GF-D8 (cell line): ENCODE data around the gene LTBP3.

Source experiments
- DNase-seq: peaks from one replicate; lab custom pipeline; 2025; lab: John Stamatoyannopoulos, UW

The LTBP3 gene

DNA sequence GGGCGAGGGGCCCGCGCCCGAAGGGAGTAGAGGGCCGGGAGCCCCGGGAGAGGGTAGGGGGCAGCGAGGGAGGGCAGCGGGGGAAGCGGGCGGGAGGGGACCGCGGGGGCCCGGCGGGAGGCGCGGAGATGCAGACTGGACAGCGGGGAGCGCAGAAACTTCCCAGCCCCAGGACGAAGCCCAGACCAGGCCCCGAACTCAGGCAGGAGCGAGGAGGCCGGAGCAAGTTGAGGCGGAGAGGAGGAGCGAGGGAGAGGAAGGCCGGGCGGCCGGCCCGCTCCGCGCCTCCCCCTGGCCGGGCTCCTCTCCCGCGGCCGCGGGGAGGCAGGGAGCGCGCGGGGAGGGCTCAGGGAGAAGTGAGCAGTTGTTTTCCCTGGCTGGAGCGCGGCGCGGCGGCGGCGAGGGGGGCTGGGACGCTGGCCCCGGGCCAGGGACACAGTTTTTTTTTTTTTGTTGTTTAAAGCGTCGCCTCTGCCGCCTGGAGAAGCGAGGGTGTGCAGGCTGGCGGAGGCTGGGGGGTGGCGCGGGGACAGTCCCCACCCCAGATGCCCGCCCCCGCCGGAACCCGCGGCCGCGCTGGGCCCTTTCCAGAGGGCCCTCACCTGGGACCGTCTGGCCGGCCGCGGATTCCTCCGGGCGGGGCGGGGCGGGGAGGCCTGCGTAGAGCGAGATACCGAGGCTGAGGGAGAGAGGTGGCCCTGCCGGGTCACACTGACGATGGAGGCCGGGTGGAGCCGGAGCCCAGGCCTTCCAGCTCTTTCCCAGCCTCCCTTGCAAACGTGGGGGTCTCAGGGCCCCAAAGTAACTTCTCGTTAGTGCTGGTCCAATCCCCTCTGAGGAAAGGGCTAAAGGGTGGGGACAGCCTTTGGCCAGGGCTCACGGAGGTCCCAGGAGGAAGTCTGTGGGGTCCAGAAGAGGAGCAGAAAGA, at the start of gene LTBP3:
Gene LTBP3, minus strand, starts transcription at position 358 of the 928 bp plus-strand sequence. CDS start 400 bp downstream, outside the sequence.
- no peak for DNase-seq

DNA sequence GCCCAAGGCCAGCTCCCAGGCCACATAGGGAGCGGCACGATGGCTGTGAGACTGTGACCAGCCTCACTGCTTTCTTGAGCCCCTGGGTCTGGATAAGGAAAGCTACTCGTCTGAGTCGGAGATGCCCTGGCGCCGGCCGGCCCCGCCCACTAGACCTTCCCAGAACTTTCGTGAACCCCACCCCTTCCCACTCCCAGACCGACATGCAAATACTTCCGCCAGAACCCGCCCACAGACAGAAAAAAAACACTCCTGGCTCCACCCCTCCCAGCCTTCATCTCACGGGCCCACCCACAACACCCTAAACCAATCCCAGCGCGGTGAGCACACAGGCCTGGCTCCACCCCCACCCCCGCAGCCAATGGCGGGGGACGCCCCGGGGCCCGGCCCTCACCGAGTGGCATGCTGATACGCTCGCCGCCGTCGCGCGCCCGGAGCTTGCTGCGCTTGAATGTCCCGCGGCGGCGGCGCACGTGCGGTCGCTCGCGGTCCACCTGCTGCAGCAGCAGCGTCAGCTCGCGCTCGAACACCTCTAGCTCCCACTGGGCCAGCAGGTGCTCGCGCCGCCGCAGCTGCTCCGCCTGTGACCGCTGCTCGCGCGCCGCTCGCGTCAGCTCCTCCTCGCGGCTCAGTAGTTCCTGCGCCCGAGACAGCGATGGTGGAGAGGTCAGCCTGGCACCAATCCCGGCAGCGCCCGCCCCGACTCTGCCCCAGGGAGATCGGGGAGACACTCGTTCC, 48.9 kb upstream of the LTBP3 start:
- no peak for DNase-seq

DNA sequence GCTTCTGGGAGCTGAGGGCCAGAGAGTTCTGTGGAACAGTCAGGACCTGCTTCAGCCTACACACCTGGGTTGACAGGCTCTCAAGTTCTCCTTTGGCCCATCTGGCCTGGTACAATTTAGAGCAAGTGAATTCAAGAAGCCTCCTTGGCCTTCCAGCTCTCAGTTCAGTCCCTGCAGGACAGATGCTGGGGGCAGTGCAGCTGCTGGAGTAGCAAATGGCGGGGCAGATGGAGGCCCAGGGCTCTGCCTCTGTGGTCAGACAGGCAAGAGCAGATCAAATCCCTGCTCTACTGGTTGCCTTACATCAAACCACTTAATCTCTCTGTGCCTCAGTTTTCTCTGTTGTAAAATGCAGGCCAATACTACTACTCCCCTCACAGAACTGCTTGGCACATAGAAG, 46.1 kb upstream of the LTBP3 start:
- DNase-seq = no peak

DNA sequence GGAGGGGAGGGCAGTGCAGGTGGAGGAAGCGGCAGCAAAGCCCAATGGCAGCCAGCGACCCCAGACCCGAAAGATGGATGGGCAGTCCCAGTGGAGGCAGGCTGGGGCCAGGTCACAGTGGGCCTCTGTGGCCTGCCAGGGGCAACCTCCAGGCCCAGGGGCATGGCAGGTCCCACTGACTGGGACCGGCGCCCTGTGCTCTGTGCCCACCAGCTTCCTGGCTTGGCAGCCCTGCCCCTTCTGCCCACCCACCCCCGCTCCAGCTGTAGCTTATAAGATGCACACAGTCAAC, 41.7 kb upstream of the LTBP3 start:
- DNase-seq = no peak

- DNase-seq = no peak
Observed at GRCh38 chr11:65599216-65599954, 41.2 kb upstream of the LTBP3 start.

- DNase-seq = no peak
Observed at GRCh38 chr11:65598258-65598699, 40.1 kb upstream of the LTBP3 start.

DNA sequence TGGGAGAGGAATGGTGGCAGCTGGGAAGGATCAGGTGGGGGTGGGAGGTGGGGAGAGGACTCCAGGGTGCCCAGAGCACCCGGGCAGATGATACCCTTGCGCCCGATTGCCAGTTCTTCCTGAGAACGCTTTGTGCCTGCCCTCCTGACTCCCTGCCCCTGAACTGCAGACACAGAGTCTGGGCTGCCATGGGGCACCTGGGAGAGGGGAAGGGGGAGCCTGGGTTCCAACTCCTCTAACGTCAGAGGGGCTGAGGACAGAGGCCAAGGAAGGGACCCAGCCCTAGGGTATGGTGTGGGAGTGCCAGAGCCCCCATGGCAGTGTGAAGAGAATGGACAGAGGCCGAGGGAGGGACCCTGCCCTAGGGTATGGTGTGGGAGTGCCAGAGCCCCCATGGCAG, 38.4 kb upstream of the LTBP3 start:
- no peak for DNase-seq

DNA sequence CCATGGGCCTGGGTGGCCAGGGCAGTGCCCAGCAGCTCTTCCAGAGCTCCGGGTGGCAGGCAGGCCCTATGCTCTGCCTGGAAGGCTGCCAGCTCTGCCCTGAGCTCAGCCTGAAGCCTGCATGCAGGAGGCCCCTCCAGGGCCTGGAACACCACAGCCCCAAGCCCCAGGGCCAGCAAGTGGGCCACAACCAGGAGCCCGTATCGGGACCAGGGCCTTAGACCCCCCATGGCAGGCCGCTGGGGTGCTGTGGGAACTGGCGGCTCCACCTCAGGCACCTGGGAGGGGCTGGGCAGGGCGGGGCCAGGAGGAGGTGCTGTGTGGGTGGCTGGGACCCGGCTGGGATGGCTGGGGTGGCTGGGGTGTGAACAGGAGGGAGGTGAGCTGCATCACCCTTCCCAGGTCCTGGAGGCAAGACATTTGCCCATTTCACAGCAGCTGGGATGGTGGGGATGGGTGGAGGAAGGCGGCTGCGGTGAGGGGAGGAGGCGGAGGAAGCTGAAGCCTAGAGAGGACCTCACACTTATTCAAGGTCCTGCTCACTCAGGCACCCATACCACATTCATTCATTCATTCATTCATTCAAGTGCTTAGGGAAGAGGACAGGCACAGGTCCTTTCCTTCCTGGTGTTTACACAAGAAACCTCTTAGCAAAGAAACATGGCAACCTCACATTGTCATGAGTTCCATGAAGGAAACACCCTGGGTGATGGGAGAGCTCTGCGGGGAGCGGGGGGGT, 37.6 kb upstream of the LTBP3 start, which contains the start of gene KCNK7:
Gene KCNK7, minus strand, starts transcription at position 258 of the 739 bp plus-strand sequence. Its CDS starts 28 bp downstream, at position 230.
- DNase-seq = no peak

- no peak for DNase-seq
Observed at GRCh38 chr11:65595131-65595530, 37.0 kb upstream of the LTBP3 start.

- no peak for DNase-seq
Observed at GRCh38 chr11:65593518-65594414, 35.6 kb upstream of the LTBP3 start.

DNA sequence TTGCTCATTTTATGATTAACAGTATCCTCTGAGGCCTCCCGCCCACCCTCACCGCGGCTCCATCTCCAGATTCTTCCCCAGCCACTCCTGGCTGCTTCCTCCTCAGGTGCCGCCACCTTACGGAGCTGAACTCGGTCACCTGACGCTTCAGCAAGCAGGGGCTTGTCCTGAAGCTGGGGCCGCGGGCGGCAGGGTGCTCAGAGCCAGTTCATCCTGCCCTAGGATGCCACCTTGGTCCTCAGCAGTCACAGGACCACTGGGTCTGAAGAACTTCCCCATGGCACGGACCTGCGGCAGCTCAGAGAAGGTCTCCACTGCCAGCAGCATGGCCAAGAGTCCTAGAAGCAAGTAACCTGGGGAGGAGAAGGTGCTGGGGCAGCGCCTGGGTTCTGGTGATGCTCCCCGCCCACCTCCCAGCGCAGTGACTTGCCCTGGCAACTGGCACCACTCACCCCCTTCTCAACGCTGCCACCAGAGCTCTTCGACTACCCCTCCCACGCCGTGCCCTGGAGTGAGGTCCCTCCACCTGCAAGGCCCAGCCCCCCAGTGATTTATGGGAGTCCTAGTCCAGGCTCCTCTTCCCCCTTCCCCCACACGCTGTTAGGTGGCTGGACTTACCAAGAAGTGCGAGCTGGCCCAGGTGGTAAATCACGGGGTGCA, 34.8 kb upstream of the LTBP3 start:
- no peak for DNase-seq

GRCh38 chr11:65591939-65592857, 34.0 kb upstream of the LTBP3 start:
- no peak for DNase-seq

DNA sequence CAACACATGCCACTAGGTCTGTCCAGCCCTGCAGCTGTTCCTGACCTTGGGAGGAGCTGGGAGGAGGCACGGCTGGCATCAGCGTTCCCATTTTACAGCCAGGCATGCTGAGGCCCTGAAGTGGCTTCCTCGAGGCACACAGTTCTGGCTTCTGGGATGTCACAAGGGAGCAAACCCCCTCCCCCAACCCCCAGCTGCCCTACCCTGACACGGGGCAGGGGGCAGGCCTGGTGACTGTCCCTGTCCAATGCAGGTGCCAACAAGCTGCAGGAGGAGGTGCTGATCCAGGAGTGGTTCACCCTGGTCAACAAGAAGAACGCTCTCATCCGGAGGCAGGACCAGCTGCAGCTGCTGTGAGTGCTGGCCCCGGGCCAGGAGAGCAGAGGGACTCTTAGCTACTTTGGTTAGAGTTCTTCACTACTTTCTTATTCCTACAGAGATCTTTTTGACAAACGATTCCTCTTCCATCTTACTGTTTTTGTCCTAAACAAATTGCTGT, 32.1 kb upstream of the LTBP3 start:
- DNase-seq = no peak

DNA sequence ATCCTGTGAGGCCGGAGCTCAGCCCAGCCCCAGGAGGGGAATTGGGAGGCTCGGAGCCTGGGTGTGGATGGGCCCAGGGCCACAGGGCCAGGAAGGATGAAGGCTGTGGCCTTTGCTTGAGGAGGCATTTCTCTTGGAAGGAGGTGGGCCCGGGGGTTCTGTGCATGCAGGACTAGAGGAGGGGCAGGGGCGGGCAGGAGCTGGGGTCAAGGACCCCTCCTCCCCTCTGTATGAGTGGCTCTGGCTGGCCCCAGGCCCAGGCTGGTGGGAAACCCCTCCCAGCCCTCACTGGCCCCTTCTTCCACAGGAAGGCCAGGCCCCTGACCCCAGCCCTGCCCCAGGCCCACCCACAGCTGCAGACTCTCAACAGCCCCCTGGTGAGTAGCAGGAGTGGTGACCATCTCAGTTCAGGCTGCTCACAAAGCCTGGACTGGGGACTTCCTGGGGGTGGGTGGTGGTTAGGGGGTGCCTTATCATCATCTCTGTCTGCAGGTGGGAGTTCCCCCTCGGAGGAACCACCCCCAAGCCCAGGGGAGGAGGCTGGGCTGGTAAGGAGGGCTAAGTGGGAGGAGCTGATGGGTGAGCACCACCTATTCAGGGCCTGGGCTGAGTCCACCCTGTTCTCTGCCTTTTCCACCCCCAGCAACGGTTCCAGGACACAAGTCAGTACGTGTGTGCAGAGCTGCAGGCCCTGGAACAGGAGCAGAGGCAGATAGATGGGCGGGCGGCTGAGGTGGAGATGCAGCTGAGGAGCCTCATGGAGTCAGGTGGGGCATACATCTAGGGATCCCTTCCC, 31.5 kb upstream of the LTBP3 start:
- no peak for DNase-seq

DNA sequence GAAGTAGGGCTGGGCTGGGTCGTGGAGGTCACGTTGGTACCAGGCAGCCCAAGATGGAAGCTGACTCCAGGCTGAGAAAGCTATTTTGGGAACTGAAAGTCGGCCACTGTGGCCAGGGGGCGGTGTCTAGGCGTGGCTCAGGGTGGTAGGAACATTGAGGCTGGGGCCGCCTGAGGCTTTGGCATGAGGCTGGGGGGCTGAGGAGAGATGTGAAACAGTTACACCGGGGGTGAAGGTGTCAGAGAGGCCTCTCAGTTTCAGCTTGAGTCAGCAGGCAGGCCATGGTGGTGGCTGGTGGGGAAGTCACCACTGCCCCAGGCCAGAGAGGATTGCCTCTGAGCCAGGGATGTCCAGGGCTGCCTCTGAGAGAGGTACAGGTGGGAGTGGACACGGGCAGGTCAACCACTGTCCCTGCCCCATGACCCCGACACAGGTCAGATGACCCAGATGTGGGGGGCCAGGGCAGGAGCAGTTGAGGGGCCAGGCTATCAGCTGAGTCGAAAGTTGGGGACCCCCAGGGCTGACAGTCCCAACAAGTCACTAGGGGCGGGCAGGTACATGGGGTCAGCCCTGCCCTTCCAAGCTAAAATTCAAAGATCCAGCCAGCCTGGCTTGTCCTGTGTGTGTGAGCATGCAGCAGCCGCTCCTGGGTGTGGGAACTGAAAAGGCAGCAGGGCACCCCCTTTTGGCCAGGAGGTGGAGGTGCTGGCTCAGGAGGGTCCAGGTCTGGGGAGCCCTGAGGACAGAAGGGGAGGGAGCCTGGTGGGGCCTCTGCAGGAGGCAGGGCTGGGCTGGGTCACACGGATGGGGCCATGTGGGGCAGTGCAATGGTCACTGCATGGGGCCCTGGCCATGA, 30.3 kb upstream of the LTBP3 start:
- DNase-seq = peak; percentile 32

GRCh38 chr11:65586676-65587075, 28.5 kb upstream of the LTBP3 start:
- no peak for DNase-seq

GRCh38 chr11:65586247-65586630, 28.1 kb upstream of the LTBP3 start:
- no peak for DNase-seq
